Stimulated activated CD4-positive, alpha-beta T cell treated with anti-CD3 and anti-CD28 coated beads, Interleukin-1b, Interleukin-23, amount 100 ng/mL, for 24 hours (primary cell): ENCODE results near the gene RNF125.
A peak's percentile ranks its signal among the peaks of the same experiment; 100 is the strongest.
"Not testable (repeated sequence)": the region's sequence is repeated elsewhere in the genome, so short reads cannot be mapped to it uniquely, and the experiment has no call there.

Source experiments
- DNase-seq, 4 experiments: peaks; one replicate each; pipeline ENCODE4 v3.0.0-alpha.2; 2020; ENCODE audit warnings: low read depth in 4 of 4, low spot score in 1 of 4

Gene RNF125

GRCh38 chr18:32018331-32019250 is at the start of gene RNF125:
Gene RNF125, plus strand, starts transcription at chr18:32018825. Its CDS starts 39 bp downstream, at chr18:32018864.
- peak; percentile 55 to 78 (median 64) for DNase-seq

DNA sequence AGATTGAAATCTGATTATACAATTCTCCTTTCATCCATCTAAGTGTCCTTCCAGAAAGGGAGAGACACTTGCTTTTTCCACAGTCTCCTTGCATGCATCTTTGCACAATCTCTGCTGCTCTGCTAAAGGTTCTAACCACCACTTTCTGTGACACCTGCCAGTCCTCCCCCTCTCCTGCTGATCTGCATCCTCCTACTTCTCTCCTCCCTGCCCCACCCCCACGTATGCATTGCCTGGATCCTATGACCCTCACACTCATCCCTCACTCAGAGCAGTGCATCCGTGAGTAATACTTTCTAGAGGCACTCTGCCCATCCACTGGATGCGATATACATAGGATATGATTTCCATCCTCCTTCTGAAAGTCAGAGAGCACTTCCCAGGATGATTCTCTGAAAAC is 48.0 kb upstream of the RNF125 start:
- no peak for DNase-seq

GRCh38 chr18:31973929-31974546 is 44.6 kb upstream of the RNF125 start:
- DNase-seq = no peak

DNA sequence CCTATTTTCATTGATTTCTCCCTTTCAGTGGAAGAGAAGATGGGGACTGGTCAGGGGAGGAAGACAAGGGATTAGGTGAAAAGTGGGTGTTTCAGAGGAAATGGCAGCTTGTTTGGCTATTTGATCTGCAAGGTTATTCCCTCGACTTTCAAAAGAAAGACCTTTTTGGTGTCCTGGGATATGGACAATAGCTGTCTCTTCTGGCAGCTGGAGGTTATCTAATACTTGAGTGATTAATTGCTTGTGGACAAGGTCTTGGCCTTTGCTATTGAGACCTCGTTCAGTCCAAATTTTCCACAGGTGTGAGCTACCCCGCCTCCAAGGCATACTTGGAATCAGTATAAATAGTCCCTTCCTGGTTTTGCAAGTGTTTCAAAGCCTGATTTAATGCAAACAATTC is 42.4 kb upstream of the RNF125 start:
- DNase-seq = no peak

- peak in 1 of 4 experiments; percentile 9 for DNase-seq
These were observed 41.3 kb upstream of the RNF125 start for GRCh38 chr18:31977270-31977872.

DNA sequence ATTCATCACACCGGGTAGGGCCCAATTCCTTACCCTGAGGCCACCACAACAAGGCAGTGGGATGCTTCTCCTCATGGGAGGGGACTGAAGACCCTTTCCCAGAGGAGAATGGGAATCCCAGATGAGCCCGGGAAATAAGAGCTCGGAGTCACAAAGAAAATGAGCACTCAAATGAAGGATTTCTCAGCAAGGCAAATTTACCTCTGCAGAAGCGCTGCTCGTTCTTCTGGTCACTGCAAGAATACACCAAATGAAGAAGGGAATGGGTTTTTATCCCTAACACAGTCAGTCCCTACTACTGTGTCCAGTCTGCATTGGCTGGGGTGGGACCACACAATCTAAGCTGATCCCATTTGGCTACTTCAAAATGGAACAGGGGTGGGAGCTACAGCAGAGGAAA is 40.0 kb upstream of the RNF125 start:
- no peak for DNase-seq

- no peak for DNase-seq
These were observed 38.9 kb upstream of the RNF125 start for GRCh38 chr18:31979714-31980113.

GRCh38 chr18:31980863-31981262 is 37.8 kb upstream of the RNF125 start:
- no peak for DNase-seq

DNA sequence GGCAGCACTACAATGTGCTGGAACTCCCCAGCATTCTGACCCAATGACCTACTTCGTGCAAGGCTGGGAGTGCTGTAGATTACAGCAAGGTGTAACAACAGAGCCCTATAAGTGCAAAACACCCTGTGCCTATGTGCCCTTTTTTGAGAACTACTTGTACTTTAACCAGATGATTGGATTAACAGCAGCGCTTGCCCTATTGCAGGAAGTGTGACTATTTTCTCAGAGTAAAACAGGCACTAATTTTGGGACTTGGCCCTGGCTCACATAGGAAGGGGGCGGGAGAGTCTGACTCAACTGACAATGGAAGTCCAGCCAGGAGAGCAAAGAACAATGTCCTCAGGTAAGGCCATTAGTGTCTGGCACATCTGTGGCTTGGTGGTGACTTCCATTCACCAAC is 35.6 kb upstream of the RNF125 start:
- DNase-seq = no peak

- no peak for DNase-seq
These were observed 34.6 kb upstream of the RNF125 start for GRCh38 chr18:31983976-31984375.

GRCh38 chr18:31990823-31991222 is 27.8 kb upstream of the RNF125 start:
- DNase-seq = no peak

DNA sequence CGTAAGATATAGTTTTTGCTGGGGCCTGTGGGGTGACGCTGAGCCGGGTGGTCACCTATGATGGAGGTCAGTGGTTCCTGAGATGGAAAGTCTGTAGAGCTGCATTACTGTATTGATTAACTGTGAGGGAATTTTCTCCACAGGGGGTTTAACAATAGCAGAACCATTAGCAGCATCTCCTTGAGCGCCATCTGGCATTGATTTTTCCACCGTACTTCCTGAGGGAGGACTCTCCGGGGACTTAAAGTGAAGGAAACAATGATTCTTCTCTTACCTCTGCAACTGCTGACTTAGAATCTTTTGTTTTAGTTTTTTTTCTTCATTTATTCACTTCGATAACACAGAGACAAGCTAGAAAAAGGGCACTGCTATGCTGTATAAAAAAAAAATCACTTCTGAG is 22.6 kb upstream of the RNF125 start:
- no peak for DNase-seq

GRCh38 chr18:31998880-31999412 is 19.7 kb upstream of the RNF125 start:
- no peak for DNase-seq

DNA sequence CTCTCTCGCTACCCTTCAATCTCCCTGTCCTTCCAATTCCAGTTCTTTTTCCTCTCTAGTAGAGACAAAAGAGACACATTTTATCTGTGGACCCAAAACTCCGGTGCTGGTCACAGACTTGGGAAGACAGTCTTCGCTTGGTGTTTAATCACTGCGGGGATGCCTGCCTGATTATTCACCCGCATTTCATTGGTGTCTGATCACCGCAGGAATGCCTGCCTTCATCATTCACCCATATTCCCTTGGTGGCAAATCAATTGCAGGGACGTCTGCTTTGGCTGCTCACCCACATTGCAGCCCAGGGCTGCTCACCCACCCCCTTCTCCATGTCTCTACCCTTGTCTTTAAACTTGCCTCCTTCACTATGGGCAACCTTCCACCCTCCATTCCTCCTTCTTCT is 17.5 kb upstream of the RNF125 start:
- not testable (repeated sequence) for DNase-seq

DNA sequence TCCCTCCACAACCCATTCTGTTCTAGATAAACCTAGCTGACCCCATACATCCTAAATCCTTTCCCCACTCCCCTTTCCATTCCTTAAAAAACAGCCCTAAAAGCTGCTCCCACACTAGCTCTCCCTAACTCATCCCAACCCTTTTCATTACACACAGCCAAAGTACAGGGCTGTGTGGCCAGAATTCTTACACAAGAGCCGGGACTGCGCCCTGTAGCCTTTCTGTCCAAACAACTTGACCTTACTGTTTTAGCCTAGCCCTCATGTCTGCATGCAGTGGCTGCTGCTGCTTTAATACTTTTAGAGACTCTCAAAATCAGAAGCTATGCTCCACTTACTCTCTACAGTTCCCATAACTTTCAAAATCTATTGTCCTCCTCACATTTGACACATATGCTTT is 14.8 kb upstream of the RNF125 start:
- not testable (repeated sequence) for DNase-seq

- DNase-seq = no peak
These were observed 8.4 kb upstream of the RNF125 start for GRCh38 chr18:32010124-32010721.

- no peak for DNase-seq
These were observed 7.4 kb upstream of the RNF125 start for GRCh38 chr18:32011193-32011592.

- DNase-seq = peak in 3 of 4 experiments; percentile 14 to 30 (median 21)
These were observed 775 bp downstream of the RNF125 start for GRCh38 chr18:32019251-32019948.

GRCh38 chr18:32019949-32020625 is 1.5 kb downstream of the RNF125 start:
- peak in 3 of 4 experiments; percentile 5 to 24 (median 20) for DNase-seq
